NCI-H524 treated with DMSO at 0.1 percent for 48 hours (cell line): ENCODE data around the gene CTSW.
"Not testable (repeated sequence)": the region's sequence is repeated elsewhere in the genome, so short reads cannot be mapped to it uniquely, and the experiment has no call there.

ENCODE experiments used
- DNase-seq: peaks from one replicate; lab custom pipeline; 2025; lab: John Stamatoyannopoulos, UW

The CTSW gene

DNA sequence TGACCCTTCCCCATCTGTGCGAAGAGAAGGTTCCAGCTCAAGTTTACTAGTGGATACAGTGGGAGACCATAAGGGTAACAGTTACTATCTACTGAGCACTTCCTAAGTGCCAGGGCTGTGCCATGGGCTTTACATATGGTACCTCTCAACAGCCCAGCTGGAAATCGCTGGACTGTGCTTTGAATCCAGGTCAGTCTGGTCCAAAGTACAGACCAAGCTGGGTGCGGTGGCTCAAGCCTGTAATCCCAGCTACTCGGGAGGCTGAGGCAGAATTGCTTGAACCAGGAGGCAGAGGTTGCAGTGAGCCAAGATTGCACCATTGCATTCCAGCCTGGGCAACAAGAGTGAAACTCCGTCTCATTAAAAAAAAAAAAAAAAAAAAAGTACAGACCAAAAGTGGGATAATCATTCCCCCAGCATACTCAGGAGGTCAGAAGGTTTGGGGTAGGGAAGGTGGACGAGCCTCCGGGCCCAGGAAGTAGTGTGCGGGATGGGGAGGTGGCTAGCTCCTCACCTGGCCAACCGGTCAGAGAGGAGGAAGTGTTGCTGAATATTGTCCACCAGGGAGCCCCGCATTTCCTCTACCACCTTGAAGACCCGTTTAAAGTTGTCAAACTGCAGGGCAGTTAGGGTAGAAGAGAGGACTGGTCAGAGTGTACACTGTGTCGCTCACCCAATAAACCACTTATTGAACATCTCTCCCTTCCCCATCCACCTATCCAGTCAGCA is 6.3 kb downstream of the CTSW start:
- no peak for DNase-seq

- DNase-seq: no peak
Observed at GRCh38 chr11:65886826-65887722, 7.4 kb downstream of the CTSW start.

DNA sequence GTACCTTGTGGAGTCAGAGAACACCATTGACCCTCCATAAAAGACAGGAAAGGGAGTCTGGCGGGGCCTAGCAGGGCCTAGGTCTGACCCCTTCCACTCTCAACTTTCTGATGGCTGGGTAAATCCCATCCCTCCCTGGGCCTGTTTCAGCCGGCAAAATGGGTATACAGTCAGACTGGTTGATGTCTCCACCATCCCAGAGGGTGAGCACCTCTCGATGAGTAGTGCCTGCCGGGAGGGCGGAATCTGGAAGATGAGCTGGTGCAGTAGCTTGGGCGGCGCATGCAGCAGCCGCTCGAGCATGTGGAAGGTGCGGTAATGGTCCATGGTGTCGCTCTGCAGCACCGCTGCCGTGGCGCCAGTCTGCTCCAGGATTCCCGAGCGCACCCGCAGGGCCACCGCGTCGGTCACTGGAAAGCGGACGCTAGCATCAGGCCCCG is 8.1 kb downstream of the CTSW start:
- no peak for DNase-seq

GRCh38 chr11:65888163-65888814 is 8.7 kb downstream of the CTSW start, which contains the start of gene FIBP:
Gene FIBP (minus strand): TSS chr11:65888471. CDS start chr11:65888418, 53 bp downstream.
- DNase-seq: peak; percentile 70

DNA sequence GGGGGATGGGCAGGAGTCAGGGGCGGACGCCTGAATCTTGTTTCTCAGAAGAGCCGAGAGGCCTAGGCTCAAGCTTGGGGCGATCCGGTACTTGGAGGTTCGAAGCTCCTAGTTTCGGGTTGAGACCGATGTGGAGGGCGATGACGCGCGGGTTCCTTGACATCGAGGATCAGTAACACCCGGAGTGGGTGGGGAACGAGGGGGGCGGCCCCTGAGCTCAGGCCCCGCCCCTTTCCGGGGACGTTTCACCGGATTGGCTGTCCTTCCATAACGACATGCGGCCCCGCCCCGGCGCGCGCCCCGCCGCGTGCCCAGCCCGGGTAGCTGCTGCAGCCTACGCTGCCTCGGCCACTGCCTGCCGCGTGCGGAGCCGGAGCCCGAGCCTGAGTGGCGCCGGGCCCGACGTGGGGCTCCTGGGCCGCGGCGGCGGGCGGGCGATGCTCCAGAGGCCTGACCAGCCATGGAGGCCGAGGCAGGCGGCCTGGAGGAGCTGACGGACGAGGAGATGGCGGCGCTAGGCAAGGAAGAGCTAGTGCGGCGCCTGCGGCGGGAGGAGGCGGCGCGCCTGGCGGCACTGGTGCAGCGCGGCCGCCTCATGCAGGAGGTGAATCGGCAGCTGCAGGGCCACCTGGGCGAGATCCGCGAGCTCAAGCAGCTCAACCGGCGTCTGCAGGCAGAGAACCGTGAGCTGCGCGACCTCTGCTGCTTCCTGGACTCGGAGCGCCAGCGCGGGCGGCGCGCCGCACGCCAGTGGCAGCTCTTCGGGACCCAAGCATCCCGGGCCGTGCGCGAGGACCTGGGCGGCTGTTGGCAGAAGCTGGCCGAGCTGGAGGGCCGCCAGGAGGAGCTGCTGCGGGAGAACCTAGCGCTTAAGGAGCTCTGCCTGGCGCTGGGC is 10.9 kb downstream of the CTSW start, which contains the start of gene CCDC85B:
Gene CCDC85B (plus strand): TSS at position 350 of the 895 bp plus-strand sequence. CDS start 111 bp downstream, at position 461.
- DNase-seq: peak; percentile 60

GRCh38 chr11:65891219-65892136 is 11.8 kb downstream of the CTSW start:
- no peak for DNase-seq

DNA sequence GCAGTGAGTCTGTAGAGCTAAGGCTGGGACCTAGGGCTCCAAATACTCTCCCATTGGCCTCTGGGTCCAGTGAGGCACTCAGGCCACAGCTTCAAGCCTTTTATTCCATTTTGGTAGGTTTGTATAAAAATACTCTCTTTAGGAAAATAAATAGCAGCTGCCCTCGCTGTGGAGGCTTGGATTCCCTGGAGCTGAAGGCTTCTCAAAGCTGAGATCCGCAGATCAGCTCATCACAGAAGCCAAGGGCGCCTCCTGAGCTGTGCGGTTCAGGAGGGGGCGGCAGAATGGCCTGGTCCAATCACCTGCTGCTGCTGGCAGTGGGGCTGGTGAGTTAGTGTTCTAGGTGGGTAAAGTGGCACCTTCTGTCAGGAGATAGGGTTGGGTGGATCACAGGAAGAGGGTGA is 12.5 kb downstream of the CTSW start:
- DNase-seq: not testable (repeated sequence)

GRCh38 chr11:65892661-65893317 is 13.2 kb downstream of the CTSW start:
- DNase-seq: no peak

DNA sequence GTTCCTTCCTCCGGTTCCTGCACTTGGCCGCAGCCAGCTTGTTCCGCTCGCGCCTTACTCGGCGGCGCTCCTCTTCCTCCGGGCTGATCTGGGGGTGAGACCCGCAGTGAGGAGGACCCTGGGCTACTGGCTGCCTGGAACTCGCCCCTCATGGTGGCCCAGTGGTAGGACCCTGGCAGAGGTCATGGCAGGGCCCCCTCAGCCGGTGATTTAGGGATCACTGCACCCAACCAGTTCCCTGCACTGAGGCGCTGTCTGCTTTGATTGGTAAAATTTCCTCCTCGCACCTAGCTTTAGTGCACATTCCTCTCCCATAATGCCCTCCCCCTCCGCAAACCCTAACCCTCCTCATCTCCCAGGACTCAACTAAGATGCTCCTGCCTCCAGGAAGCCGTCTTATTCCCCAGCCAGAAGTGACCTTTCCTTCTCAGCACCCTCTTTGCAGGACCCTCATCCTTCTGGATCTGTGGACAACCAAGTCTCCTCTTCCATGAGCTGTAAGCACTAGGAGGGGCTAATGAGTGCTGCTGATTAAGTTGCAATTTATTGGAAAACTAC is 14.5 kb downstream of the CTSW start:
- DNase-seq: no peak

GRCh38 chr11:65895482-65895981 is 15.9 kb downstream of the CTSW start:
- DNase-seq: no peak

DNA sequence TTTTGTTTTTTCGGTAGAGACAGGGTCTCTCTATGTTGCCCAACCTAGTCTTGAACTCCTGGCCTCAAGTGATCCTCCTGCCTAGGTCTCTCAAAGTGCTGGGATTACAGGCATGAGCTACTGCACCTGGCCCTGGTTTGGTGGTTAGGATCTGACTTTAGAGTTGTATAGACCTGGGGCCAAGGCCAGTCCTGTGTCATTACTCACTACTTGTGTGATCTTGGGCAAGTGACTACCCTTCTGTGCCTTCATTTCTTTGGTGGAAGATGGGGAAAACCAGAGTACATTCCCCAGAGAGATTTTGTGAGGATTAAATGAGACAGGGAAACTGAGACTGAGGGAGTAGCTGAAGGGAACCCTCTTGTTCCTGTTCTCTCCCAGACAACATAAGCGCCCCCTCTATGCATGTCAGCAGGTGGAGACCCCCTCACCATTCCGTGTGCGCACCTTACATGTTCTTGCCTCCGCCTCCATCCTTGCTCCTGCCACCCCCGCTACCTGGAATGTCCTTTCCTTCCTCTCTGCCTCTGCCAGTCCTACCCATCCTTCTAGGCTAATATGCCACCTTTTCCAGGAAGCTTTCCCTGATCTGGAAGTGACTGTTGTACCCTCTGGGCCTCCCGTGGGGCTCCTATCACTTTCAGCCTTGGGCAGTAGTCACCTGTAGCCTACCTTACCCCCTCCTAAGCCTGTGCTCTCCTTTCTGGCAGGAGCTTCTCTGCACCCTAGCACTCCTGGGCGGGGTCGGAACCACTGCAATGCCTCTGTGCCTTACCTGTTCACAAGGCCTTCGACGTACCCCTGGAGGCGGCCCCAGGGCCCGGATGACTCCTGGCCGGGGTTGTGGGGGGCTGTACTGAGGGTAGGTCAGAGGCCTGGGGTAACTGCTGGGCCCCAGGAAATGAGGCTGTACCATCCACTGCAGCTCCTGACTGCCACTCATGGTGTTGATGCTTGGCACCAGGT is 16.7 kb downstream of the CTSW start:
- DNase-seq: no peak

DNA sequence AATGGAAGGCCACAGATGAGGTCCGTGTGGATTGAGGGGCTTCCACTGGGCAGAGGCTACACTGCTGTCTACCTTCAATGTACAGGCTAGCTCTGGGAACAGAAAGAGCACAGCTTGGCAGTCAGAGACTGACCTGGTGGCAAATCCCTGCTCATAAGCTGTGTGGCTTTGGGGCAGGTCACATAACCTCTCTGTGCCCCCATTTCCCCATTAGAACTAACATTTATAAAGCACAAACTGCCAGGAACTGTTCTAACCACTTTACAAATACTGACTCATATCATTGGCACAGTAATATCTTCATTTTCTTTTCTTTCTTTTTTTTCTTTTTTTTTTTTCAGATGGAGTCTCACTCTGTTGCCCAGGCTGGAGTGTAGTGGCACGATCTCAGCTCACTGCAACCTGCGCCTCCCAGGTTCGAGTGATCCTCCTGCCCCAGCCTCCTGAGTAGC is 17.4 kb downstream of the CTSW start:
- no peak for DNase-seq

- no peak for DNase-seq
Observed at GRCh38 chr11:65898656-65899355, 19.2 kb downstream of the CTSW start.

GRCh38 chr11:65899356-65900124 is 19.9 kb downstream of the CTSW start:
- DNase-seq: no peak

DNA sequence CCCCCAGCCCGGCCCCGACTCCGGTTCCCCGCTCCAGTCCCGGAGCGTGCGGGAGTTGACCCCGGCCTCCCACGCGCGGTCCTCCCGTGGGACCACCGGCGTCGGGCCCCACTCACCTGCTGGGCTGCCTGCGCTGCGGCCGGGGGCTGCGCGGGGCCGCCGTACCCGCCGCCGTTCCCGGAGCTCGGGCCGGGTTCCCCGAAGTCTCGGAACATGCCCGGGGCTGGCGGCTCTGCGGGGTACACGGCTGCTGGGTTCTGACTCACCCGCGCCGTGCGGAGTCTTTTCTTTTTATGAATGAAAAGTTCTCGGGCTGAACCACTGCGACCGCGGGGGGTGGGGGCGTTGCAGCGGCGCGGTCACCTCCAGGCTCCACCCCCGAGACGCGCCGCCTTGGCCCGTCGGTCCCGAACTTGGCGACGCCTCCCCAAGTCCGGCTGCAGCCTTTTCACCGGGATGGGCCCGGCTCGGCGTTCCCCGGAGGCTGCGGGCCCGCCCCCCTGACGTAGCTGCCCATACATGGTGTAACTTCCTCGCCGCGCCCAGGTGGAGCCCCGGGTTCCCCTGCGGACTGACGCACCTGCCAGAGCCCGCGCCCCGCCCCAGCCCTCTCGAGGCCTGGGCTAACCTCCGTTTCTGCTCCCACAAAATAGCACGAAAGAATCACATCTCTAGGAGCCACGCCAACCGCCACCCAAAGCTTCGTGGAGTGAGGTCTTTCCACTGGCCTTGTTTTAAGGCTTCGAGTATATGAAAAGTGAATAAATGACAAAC is 20.7 kb downstream of the CTSW start, which contains the start of gene FOSL1:
Gene FOSL1 (minus strand): TSS at position 264 of the 774 bp plus-strand sequence. CDS start 49 bp downstream, at position 215.
- no peak for DNase-seq

- no peak for DNase-seq
Observed at GRCh38 chr11:65900899-65901180, 21.2 kb downstream of the CTSW start.
